Gastrocnemius medialis (tissue), 4 donors: ENCODE data around the gene TRIO. TPM values are rescaled to one million over a fixed set of nuclear protein-coding genes. Genes with fewer than 3 reads are reported as not detected.

ENCODE experiments used
- ATAC-seq, 2 donors: fragments of 150-250 bp; one replicate each; pipeline ENCODE4 v1.9.1; 2016
- DNase-seq, 2 donors: peaks; one replicate each; pipeline ENCODE4 v3.0.0-alpha.2; 2019
- H3K27ac ChIP-seq, 4 donors: fragments of 200-600 bp; sonication (generic); 1 replicate in 1 of 4; 2 replicates in 3 of 4; pipeline ENCODE4 v1.5.1; 2016 to 2018; ENCODE audit warnings: mild to moderate bottlenecking in 2 of 4, moderate library complexity in 1 of 4
- H3K27me3 ChIP-seq, 3 donors: fragments of 200-600 bp; sonication (generic) in 2 of 3; 1 replicate in 1 of 3; 2 replicates in 2 of 3; pipeline versions ENCODE4 v1.5.1 to v1.6.0; 2016 to 2019; ENCODE audit warnings: mild to moderate bottlenecking in 1 of 3, moderate library complexity in 1 of 3
- H3K36me3 ChIP-seq, 2 donors: fragments of 200-600 bp; sonication (generic) in 1 of 2; one replicate each; pipeline ENCODE4 v1.5.1; 2017 to 2018
- H3K4me1 ChIP-seq, 2 donors: fragments of 200-600 bp; sonication (generic) in 1 of 2; one replicate each; pipeline ENCODE4 v1.5.1; 2016 to 2017; ENCODE audit warnings: mild to moderate bottlenecking in 2 of 2
- H3K4me3 ChIP-seq, 4 donors: fragments of 200-600 bp; sonication (generic) in 3 of 4; 1 replicate in 1 of 4; 2 replicates in 3 of 4; pipeline ENCODE4 v1.5.1; 2016 to 2019; ENCODE audit warnings: mild to moderate bottlenecking in 2 of 4
- H3K9me3 ChIP-seq, 3 donors: fragments of 200-600 bp; sonication (generic) in 2 of 3; 1 replicate in 1 of 3; 2 replicates in 2 of 3; pipeline ENCODE4 v1.5.1; 2016 to 2019
- POLR2A ChIP-seq, 2 donors: fragments of 450-650 bp; IDR thresholded peaks; one replicate each; pipeline ENCODE4 v1.6.1; 2017; ENCODE audit warnings: antibody characterized with exemption in 2 of 2, mild to moderate bottlenecking in 2 of 2, moderate library complexity in 2 of 2
- in situ Hi-C, 4 donors: fragments of 200-750 bp; cut with MboI; loops; one replicate each; pipeline versions ENCODE4 v1.15.0 to v1.8.0; 2017; ENCODE audit warnings: low sequenced_read_pairs in 4 of 4
- intact Hi-C: fragments of 100-400 bp; cut with DNase I; formaldehyde crosslinking; loops from one replicate; pipeline ENCODE4 v1.15.1; 2023; ENCODE audit warnings: low total_unique reads
- total RNA-seq, 4 donors: library from RNA; depleted of rRNA; stranded (reverse); fragments of >200 nt; gene quantifications; one replicate each; pipeline versions ENCODE4 v1.1.0 to v1.2.3, GENCODE V29; 2016
- TF ChIP-seq, protein P1 (sequence below), 5 experiments: fragments of 450-650 bp in 3 of 5; fragments of 200-600 bp in 2 of 5; sonication (generic) in 2 of 5; IDR thresholded peaks in 4 of 5; conservative IDR thresholded peaks in 1 of 5; 1 replicate in 4 of 5; 2 replicates in 1 of 5; pipeline ENCODE4 v1.5.1; 2016 to 2019; ENCODE audit warnings: antibody characterized with exemption in 5 of 5, mild to moderate bottlenecking in 3 of 5, moderate library complexity in 3 of 5

TRIO gene
- total RNA-seq, 4 donors from 2014 or later = 31.5 to 57.5 (median 50.4) TPM

DNA sequence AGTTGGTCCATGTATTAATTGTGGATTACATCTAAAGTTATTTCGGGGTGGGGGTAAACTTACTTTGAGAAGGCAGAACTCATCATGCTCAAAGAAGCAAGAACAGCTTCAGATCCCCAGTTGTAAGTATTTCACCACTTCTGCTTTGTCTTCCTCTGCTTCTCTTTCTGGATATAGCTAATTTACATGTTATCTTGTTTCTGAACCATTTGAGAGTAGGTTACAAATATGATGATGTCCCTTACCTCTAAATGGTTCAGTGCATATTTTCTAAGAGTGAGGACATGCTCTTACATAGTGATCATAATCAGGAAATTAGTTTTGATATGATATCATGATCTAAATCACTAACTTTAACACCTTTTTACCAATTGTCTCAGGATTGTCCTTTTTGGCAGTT is 11.9 kb downstream of the TRIO start:
- Histone ChIP-seq H3K9me3 (no peaks in the 10 kb centered on the region), H3K27me3 (no peaks in the 10 kb centered on the region), H3K4me1 (peaks cover 53 to 61% of the 10 kb centered on the region in 2 donors), H3K27ac (peak overlapping the region; percentile 73 to 79 (median 76)), H3K36me3 (no peaks in the 10 kb centered on the region), H3K4me3 (no peak overlapping the region)
- ATAC-seq (no peak), DNase-seq (no peak)
- TF ChIP-seq, protein P1, sequence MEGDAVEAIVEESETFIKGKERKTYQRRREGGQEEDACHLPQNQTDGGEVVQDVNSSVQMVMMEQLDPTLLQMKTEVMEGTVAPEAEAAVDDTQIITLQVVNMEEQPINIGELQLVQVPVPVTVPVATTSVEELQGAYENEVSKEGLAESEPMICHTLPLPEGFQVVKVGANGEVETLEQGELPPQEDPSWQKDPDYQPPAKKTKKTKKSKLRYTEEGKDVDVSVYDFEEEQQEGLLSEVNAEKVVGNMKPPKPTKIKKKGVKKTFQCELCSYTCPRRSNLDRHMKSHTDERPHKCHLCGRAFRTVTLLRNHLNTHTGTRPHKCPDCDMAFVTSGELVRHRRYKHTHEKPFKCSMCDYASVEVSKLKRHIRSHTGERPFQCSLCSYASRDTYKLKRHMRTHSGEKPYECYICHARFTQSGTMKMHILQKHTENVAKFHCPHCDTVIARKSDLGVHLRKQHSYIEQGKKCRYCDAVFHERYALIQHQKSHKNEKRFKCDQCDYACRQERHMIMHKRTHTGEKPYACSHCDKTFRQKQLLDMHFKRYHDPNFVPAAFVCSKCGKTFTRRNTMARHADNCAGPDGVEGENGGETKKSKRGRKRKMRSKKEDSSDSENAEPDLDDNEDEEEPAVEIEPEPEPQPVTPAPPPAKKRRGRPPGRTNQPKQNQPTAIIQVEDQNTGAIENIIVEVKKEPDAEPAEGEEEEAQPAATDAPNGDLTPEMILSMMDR (IDR thresholded peaks at IDR 0.05 in 4 of 5, conservative IDR thresholded peaks at IDR 0.05 in 1 of 5) = no peak
- no peak for TF ChIP-seq POLR2A (IDR thresholded peaks at IDR 0.05)
- in situ Hi-C loops (no loop called here), intact Hi-C loops (no loop called here)

GRCh38 chr5:14155739-14156138 is 12.6 kb downstream of the TRIO start:
- TF ChIP-seq POLR2A (IDR thresholded peaks at IDR 0.05) = no peak
- TF ChIP-seq, protein P1 (IDR thresholded peaks at IDR 0.05 in 4 of 5, conservative IDR thresholded peaks at IDR 0.05 in 1 of 5) = no peak
- intact Hi-C loops = no loop called here
- Histone ChIP-seq H3K27me3 (no peaks in the 10 kb centered on the region), H3K4me3 (no peak overlapping the region), H3K4me1 (peaks cover 60 to 66% of the 10 kb centered on the region in 2 donors), H3K27ac (peak overlapping the region in 1 of 4 donors; percentile 79), H3K36me3 (no peaks in the 10 kb centered on the region), H3K9me3 (no peaks in the 10 kb centered on the region)
- no peak for DNase-seq
- in situ Hi-C loops = no loop called here
- no peak for ATAC-seq

GRCh38 chr5:14156290-14156649 is 13.1 kb downstream of the TRIO start:
- no peak for TF ChIP-seq POLR2A (IDR thresholded peaks at IDR 0.05)
- TF ChIP-seq, protein P1 (IDR thresholded peaks at IDR 0.05 in 4 of 5, conservative IDR thresholded peaks at IDR 0.05 in 1 of 5) = no peak
- no peaks in the 10 kb centered on the region for H3K27me3 ChIP-seq
- ATAC-seq (no peak), DNase-seq (no peak)
- H3K4me3 ChIP-seq = peak overlapping the region in 1 of 4 donors; percentile 35
- H3K27ac ChIP-seq = peak overlapping the region; percentile 54 to 79 (median 58)
- intact Hi-C loops (no loop called here), in situ Hi-C loops (no loop called here)
- no peaks in the 10 kb centered on the region for H3K9me3 ChIP-seq
- peaks cover 65 to 71% of the 10 kb centered on the region in 2 donors for H3K4me1 ChIP-seq
- no peaks in the 10 kb centered on the region for H3K36me3 ChIP-seq

- Histone ChIP-seq H3K36me3 (no peaks in the 10 kb centered on the region), H3K27ac (peak overlapping the region; percentile 54 to 79 (median 58)), H3K27me3 (no peaks in the 10 kb centered on the region), H3K4me1 (peaks cover 67 to 77% of the 10 kb centered on the region in 2 donors), H3K9me3 (no peaks in the 10 kb centered on the region), H3K4me3 (peak overlapping the region in 3 of 4 donors; percentile 2 to 35 (median 34))
- no peak for DNase-seq
- intact Hi-C loops = no loop called here
- peak; percentile 72 to 79 for ATAC-seq
- TF ChIP-seq POLR2A (IDR thresholded peaks at IDR 0.05) = peak in 1 of 2 donors; percentile 6
- TF ChIP-seq, protein P1 (IDR thresholded peaks at IDR 0.05 in 4 of 5, conservative IDR thresholded peaks at IDR 0.05 in 1 of 5) = no peak
- in situ Hi-C loops = no loop called here
Measured at GRCh38 chr5:14156650-14157492, 13.7 kb downstream of the TRIO start.
